Lower lobe of right lung (tissue), 2 donors: ENCODE results near the gene MON2. TPM values are rescaled to one million over a fixed set of nuclear protein-coding genes. Genes with fewer than 3 reads are reported as not detected.

Experiments used
- ATAC-seq, 2 donors: fragments of 200-7000 bp; cut with Tn5 transposase; one replicate each; pipeline ENCODE4 v1.9.1; 2020 to 2022; ENCODE audit warnings: mild to moderate bottlenecking in 2 of 2, moderate library complexity in 2 of 2
- DNase-seq: peaks from one replicate; pipeline ENCODE4 v3.0.0-alpha.2; 2020
- H3K27ac ChIP-seq: fragments of 200-600 bp; one replicate; pipeline ENCODE4 v1.8.0; 2022
- H3K27me3 ChIP-seq: fragments of 200-600 bp; one replicate; pipeline ENCODE4 v1.8.0; 2022; ENCODE audit warnings: low read depth
- H3K36me3 ChIP-seq: fragments of 200-600 bp; one replicate; pipeline ENCODE4 v1.8.0; 2022; ENCODE audit warnings: mild to moderate bottlenecking
- H3K4me1 ChIP-seq: fragments of 200-600 bp; one replicate; pipeline ENCODE4 v1.8.0; 2022
- H3K4me3 ChIP-seq: fragments of 200-600 bp; one replicate; pipeline ENCODE4 v1.8.0; 2022; ENCODE audit warnings: mild to moderate bottlenecking
- H3K9me3 ChIP-seq: fragments of 200-600 bp; one replicate; pipeline ENCODE4 v1.8.0; 2022
- CTCF ChIP-seq: fragments of 200-600 bp; IDR thresholded peaks from one replicate; pipeline ENCODE4 v1.8.0; 2022; ENCODE audit warnings: antibody characterized with exemption, mild to moderate bottlenecking
- intact Hi-C: fragments of 100-400 bp; cut with DNase I; formaldehyde crosslinking; loops from one replicate; pipeline ENCODE4 v1.11.0; 2022
- total RNA-seq: library from RNA; stranded (reverse); fragmentation: NEBNext Ultra II Directional; extraction: Animal tissue kit (Norgen Biotek cat#: 25700); gene quantifications from one replicate; pipeline ENCODE4 v1.2.1, GENCODE V29; 2021
- donor health status: DM: no; HTN: yes; CAD: no; lungs with severe emphysema.

The MON2 gene
- total RNA-seq, 1 donor from 2014 or later: 48.6 TPM

- no peak for ATAC-seq
- Histone ChIP-seq H3K9me3 (no peaks in the 10 kb centered on the region), H3K36me3 (peaks cover 7% of the 10 kb centered on the region), H3K27me3 (no peaks in the 10 kb centered on the region), H3K27ac (no peak overlapping the region), H3K4me3 (no peak overlapping the region), H3K4me1 (peaks cover 7% of the 10 kb centered on the region)
- intact Hi-C loops: no loop called here
- TF ChIP-seq CTCF: no peak
- DNase-seq: no peak
These were observed 130.6 kb downstream of the MON2 start for GRCh38 chr12:62597253-62597652.

GRCh38 chr12:62598846-62599245 is 132.2 kb downstream of the MON2 start:
- Histone ChIP-seq H3K4me1 (peaks cover 7% of the 10 kb centered on the region), H3K4me3 (no peak overlapping the region), H3K27me3 (no peaks in the 10 kb centered on the region), H3K27ac (no peak overlapping the region), H3K9me3 (no peaks in the 10 kb centered on the region), H3K36me3 (no peaks in the 10 kb centered on the region)
- no peak for TF ChIP-seq CTCF
- intact Hi-C loops: no loop called here
- DNase-seq: no peak
- no peak for ATAC-seq

GRCh38 chr12:62599854-62600437 is 133.3 kb downstream of the MON2 start:
- ATAC-seq: no peak
- no peaks in the 10 kb centered on the region for H3K9me3 ChIP-seq
- intact Hi-C loops: no loop called here

GRCh38 chr12:62601765-62602164 is 135.1 kb downstream of the MON2 start:
- Histone ChIP-seq H3K9me3 (no peaks in the 10 kb centered on the region), H3K27ac (peak overlapping the region; percentile 99), H3K4me3 (peak overlapping the region; percentile 81), H3K36me3 (no peaks in the 10 kb centered on the region), H3K27me3 (no peaks in the 10 kb centered on the region), H3K4me1 (peaks cover 34% of the 10 kb centered on the region)
- DNase-seq (no peak), ATAC-seq (no peak)
- intact Hi-C loops: no loop called here
- TF ChIP-seq CTCF: no peak

More at GRCh38 chr12:62599854-62600437, 133.3 kb downstream of the MON2 start:
- no peaks in the 10 kb centered on the region for H3K27me3 ChIP-seq
- peak; percentile 8 for TF ChIP-seq CTCF
- no peak overlapping the region for H3K4me3 ChIP-seq
- no peak for DNase-seq
- H3K36me3 ChIP-seq: no peaks in the 10 kb centered on the region
- peaks cover 16% of the 10 kb centered on the region for H3K4me1 ChIP-seq
- H3K27ac ChIP-seq: no peak overlapping the region

GRCh38 chr12:62602255-62603060 is 135.8 kb downstream of the MON2 start:
- peak overlapping the region; percentile 81 for H3K4me3 ChIP-seq
- no peak for TF ChIP-seq CTCF
- H3K9me3 ChIP-seq: no peaks in the 10 kb centered on the region
- ATAC-seq (peak; percentile 91 to 92), DNase-seq (peak; percentile 94)
- H3K27me3 ChIP-seq: no peaks in the 10 kb centered on the region
- no peaks in the 10 kb centered on the region for H3K36me3 ChIP-seq
- H3K27ac ChIP-seq: peak overlapping the region; percentile 99
- intact Hi-C loops: no loop called here
- H3K4me1 ChIP-seq: peaks cover 35% of the 10 kb centered on the region
